SK-N-SH treated with all-trans-retinoic acid at 6 μM for 48 hours (cell line): ENCODE data around the gene CNPPD1.
A peak's percentile ranks its signal among the peaks of the same experiment; 100 is the strongest.

Source experiments
- ATAC-seq: fragments of 200-7000 bp; cut with Tn5 transposase; 3 replicates; pipeline ENCODE4 v1.9.1; 2020; ENCODE audit warnings: mild to moderate bottlenecking, moderate library complexity
- ARNTL ChIP-seq: fragments of 450-650 bp; formaldehyde crosslinking; IDR thresholded peaks from 2 replicates; pipeline ENCODE4 v1.5.0; 2020; ENCODE audit warnings: low read depth, mild to moderate bottlenecking, moderate library complexity, borderline replicate concordance
- CSDC2 ChIP-seq: fragments of 250-450 bp; sonication (Bioruptor Pico); IDR thresholded peaks from 2 replicates; pipeline ENCODE4 v1.5.0; 2020; ENCODE audit warnings: mild to moderate bottlenecking, moderate library complexity
- ESRRG ChIP-seq: fragments of 250-450 bp; sonication (Bioruptor Pico); IDR thresholded peaks from 2 replicates; pipeline ENCODE4 v1.6.1; 2021; ENCODE audit warnings: mild to moderate bottlenecking
- GLIS3 ChIP-seq: fragments of 250-450 bp; sonication (Bioruptor Pico); IDR thresholded peaks from 2 replicates; pipeline ENCODE4 v1.5.0; 2020; ENCODE audit warnings: mild to moderate bottlenecking, moderate library complexity
- OSR1 ChIP-seq: fragments of 250-450 bp; sonication (Bioruptor Pico); IDR thresholded peaks from 2 replicates; pipeline ENCODE4 v1.8.0; 2022; ENCODE audit warnings: moderate library complexity, mild to moderate bottlenecking, inconsistent platforms
- PPARA ChIP-seq: fragments of 250-450 bp; sonication (Bioruptor Pico); IDR thresholded peaks from 2 replicates; pipeline ENCODE4 v1.5.0; 2020; ENCODE audit warnings: mild to moderate bottlenecking, borderline replicate concordance
- RARB ChIP-seq: fragments of 250-450 bp; sonication (Bioruptor Pico); IDR thresholded peaks from 2 replicates; pipeline ENCODE4 v1.8.0; 2021; ENCODE audit warnings: mild to moderate bottlenecking, moderate library complexity
- SNAI2 ChIP-seq: fragments of 250-450 bp; sonication (Bioruptor Pico); IDR thresholded peaks from 2 replicates; pipeline ENCODE4 v1.5.0; 2020; ENCODE audit warnings: mild to moderate bottlenecking, moderate library complexity
- TCF4 ChIP-seq: fragments of 250-450 bp; sonication (Bioruptor Pico); IDR thresholded peaks from 2 replicates; pipeline ENCODE4 v1.8.0; 2021; ENCODE audit warnings: mild to moderate bottlenecking, moderate library complexity, borderline replicate concordance
- TOX ChIP-seq: fragments of 250-450 bp; sonication (Bioruptor Pico); IDR thresholded peaks from 2 replicates; pipeline ENCODE4 v1.8.0; 2021; ENCODE audit warnings: mild to moderate bottlenecking, moderate library complexity, borderline replicate concordance
- ZC3H10 ChIP-seq: fragments of 250-450 bp; sonication (Bioruptor Pico); IDR thresholded peaks from 2 replicates; pipeline ENCODE4 v1.5.1; 2021; ENCODE audit warnings: mild to moderate bottlenecking, moderate library complexity
- ZFP3 ChIP-seq: fragments of 250-450 bp; sonication (Bioruptor Pico); IDR thresholded peaks from 2 replicates; pipeline ENCODE4 v1.5.0; 2020; ENCODE audit warnings: mild to moderate bottlenecking, moderate library complexity
- ZFP30 ChIP-seq: fragments of 450-650 bp; formaldehyde crosslinking; IDR thresholded peaks from 2 replicates; pipeline ENCODE4 v1.5.0; 2022; ENCODE audit warnings: mild to moderate bottlenecking, moderate library complexity
- ZNF565 ChIP-seq: fragments of 450-650 bp; formaldehyde crosslinking; conservative IDR thresholded peaks from 2 replicates; pipeline ENCODE4 v1.5.0; 2020; ENCODE audit warnings: low read depth, mild to moderate bottlenecking, moderate library complexity
- ZNF70 ChIP-seq: fragments of 450-650 bp; formaldehyde crosslinking; IDR thresholded peaks from 2 replicates; pipeline ENCODE4 v1.5.0; 2020; ENCODE audit warnings: mild to moderate bottlenecking, moderate library complexity
- ZNF8 ChIP-seq: fragments of 450-650 bp; formaldehyde crosslinking; IDR thresholded peaks from 2 replicates; pipeline ENCODE4 v1.5.0; 2020; ENCODE audit warnings: mild to moderate bottlenecking, moderate library complexity
- TF ChIP-seq, protein P1 (sequence below): fragments of 250-450 bp; sonication (Bioruptor Pico); IDR thresholded peaks from 2 replicates; pipeline ENCODE4 v1.5.1; 2020; ENCODE audit warnings: low read depth, mild to moderate bottlenecking, moderate library complexity
- TF ChIP-seq, protein P2 (sequence below): fragments of 250-450 bp; sonication (Bioruptor Pico); IDR thresholded peaks from 2 replicates; pipeline ENCODE4 v1.8.0; 2021; ENCODE audit warnings: low read depth, mild to moderate bottlenecking, moderate library complexity, borderline replicate concordance
- TF ChIP-seq, protein P3 (sequence below): fragments of 250-450 bp; sonication (Bioruptor Pico); IDR thresholded peaks from 2 replicates; pipeline ENCODE4 v1.8.0; 2020; ENCODE audit warnings: mild to moderate bottlenecking, moderate library complexity, borderline replicate concordance
- TF ChIP-seq, protein P4 (sequence below): fragments of 250-450 bp; sonication (Bioruptor Pico); IDR thresholded peaks from 2 replicates; pipeline ENCODE4 v1.5.1; 2021; ENCODE audit warnings: mild to moderate bottlenecking, moderate library complexity
- TF ChIP-seq, protein P5 (sequence below): fragments of 250-450 bp; sonication (Bioruptor Pico); IDR thresholded peaks from 2 replicates; pipeline ENCODE4 v1.5.0; 2020; ENCODE audit warnings: mild to moderate bottlenecking, moderate library complexity

Gene CNPPD1

DNA sequence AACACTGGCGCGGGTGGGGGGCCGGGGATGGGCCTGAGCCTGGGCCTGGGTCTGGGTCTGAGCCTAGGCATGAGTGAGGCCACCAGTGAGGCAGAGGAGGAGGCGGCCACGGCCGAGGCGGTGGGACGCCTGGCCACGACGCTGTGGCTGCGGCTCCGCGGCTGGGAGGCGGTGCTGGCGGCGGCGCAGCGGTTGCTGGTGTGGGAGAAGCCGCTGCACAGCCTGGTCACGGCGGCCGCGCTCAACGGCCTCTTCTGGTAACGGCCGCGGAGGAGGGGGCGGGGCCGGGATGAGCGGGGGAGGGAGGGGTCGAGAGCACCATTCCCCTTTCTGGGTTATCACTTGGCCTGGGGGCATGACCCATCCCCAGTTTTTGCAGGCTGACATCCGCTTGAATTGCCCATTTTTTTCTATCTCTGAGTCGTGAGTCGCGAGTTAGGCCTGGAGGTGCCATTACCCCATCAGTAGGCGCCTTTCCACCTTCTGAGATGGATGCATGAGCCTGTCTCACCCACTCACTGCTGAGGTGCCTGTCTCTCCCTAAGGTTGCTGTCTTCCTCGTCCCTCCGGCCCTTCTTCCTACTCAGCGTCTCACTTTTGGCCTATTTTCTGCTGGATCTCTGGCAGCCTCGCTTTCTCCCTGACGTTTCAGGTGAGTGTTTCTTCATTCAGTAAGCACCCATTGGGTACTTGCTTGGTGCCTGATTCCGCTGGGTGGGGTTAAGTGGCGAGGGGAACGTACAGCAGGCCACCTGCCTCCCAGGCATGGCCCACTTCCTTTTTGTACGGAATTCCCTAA, 1.9 kb upstream of the CNPPD1 start:
- peak; percentile 1; the same call in 2 of the 3 replicates for ATAC-seq
- TF ChIP-seq ARNTL (no peak), ZNF8 (no peak), TCF4 (CRISPR knock-in tag) (no peak), ESRRG (CRISPR knock-in tag) (no peak), RARB (CRISPR knock-in tag) (no peak), ZC3H10 (CRISPR knock-in tag) (no peak), OSR1 (CRISPR knock-in tag) (no peak), ZNF70 (no peak), TOX (no peak), ZNF565 (CRISPR knock-in tag) (no peak)
- TF ChIP-seq, protein P1, sequence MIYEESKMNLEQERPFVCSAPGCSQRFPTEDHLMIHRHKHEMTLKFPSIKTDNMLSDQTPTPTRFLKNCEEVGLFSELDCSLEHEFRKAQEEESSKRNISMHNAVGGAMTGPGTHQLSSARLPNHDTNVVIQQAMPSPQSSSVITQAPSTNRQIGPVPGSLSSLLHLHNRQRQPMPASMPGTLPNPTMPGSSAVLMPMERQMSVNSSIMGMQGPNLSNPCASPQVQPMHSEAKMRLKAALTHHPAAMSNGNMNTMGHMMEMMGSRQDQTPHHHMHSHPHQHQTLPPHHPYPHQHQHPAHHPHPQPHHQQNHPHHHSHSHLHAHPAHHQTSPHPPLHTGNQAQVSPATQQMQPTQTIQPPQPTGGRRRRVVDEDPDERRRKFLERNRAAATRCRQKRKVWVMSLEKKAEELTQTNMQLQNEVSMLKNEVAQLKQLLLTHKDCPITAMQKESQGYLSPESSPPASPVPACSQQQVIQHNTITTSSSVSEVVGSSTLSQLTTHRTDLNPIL (CRISPR knock-in tag) = no peak
- TF ChIP-seq, protein P2, sequence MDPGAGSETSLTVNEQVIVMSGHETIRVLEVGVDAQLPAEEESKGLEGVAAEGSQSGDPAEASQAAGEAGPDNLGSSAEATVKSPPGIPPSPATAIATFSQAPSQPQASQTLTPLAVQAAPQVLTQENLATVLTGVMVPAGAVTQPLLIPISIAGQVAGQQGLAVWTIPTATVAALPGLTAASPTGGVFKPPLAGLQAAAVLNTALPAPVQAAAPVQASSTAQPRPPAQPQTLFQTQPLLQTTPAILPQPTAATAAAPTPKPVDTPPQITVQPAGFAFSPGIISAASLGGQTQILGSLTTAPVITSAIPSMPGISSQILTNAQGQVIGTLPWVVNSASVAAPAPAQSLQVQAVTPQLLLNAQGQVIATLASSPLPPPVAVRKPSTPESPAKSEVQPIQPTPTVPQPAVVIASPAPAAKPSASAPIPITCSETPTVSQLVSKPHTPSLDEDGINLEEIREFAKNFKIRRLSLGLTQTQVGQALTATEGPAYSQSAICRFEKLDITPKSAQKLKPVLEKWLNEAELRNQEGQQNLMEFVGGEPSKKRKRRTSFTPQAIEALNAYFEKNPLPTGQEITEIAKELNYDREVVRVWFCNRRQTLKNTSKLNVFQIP (CRISPR knock-in tag) = no peak
- TF ChIP-seq, protein P3, sequence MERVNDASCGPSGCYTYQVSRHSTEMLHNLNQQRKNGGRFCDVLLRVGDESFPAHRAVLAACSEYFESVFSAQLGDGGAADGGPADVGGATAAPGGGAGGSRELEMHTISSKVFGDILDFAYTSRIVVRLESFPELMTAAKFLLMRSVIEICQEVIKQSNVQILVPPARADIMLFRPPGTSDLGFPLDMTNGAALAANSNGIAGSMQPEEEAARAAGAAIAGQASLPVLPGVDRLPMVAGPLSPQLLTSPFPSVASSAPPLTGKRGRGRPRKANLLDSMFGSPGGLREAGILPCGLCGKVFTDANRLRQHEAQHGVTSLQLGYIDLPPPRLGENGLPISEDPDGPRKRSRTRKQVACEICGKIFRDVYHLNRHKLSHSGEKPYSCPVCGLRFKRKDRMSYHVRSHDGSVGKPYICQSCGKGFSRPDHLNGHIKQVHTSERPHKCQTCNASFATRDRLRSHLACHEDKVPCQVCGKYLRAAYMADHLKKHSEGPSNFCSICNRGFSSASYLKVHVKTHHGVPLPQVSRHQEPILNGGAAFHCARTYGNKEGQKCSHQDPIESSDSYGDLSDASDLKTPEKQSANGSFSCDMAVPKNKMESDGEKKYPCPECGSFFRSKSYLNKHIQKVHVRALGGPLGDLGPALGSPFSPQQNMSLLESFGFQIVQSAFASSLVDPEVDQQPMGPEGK (CRISPR knock-in tag) = no peak
- TF ChIP-seq, protein P4, sequence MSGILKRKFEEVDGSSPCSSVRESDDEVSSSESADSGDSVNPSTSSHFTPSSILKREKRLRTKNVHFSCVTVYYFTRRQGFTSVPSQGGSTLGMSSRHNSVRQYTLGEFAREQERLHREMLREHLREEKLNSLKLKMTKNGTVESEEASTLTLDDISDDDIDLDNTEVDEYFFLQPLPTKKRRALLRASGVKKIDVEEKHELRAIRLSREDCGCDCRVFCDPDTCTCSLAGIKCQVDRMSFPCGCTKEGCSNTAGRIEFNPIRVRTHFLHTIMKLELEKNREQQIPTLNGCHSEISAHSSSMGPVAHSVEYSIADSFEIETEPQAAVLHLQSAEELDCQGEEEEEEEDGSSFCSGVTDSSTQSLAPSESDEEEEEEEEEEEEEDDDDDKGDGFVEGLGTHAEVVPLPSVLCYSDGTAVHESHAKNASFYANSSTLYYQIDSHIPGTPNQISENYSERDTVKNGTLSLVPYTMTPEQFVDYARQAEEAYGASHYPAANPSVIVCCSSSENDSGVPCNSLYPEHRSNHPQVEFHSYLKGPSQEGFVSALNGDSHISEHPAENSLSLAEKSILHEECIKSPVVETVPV (CRISPR knock-in tag) = no peak
- TF ChIP-seq, all 23 proteins: peak for 0

DNA sequence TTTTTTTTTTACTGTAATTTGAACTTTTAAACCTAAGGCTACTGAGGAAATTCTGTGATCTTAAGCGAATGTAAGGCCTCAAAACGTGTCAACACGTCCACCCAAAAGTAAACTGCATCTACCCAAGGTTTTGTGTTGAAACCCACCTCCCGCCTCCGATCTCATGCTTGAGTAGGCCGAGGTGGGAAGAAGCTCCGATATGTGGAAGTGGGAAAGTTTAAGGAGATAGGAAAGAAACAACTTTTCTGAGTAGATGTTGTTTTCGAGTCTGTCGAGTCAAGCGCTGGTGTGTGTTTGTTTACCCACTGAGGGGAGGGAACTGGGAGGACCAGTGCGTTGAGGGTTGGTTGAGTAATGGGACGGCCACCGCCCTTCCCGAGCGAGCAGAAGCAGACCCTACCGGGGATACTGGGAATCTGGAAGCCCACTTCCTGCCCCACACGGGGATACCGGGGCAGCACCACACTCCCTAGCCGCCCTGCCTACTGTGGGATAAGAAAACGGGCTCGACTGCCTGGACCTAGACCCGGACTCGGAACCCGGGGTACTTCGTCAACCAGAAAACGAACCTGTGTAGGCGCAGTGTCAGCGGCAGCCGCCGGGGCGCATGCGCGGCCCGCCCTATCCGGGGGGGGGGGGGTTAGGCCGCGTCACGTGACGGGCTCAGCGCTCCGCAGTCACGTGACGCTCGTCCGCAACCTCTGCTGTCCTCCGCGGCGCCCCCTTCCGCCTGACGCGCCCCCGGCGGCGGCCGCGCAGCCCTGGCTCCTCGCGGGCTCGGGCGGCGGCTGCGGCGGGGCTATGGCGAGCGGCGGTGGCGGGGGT, 1.0 kb upstream of the CNPPD1 start, which contains the start of gene RETREG2:
Gene RETREG2, plus strand, starts transcription at position 724 of the 825 bp plus-strand sequence. Its CDS starts 78 bp downstream, at position 802.
- ATAC-seq = peak; percentile 76

More for the DNA sequence above, 1.0 kb upstream of the CNPPD1 start, which contains the start of gene RETREG2:
- TF ChIP-seq ARNTL (no peak), SNAI2 (no peak), CSDC2 (no peak), GLIS3 (CRISPR knock-in tag) (no peak), TOX (no peak), TCF4 (CRISPR knock-in tag) (no peak), PPARA (no peak), ZFP30 (CRISPR knock-in tag) (no peak), OSR1 (CRISPR knock-in tag) (no peak), ESRRG (CRISPR knock-in tag) (no peak), RARB (CRISPR knock-in tag) (no peak), ZFP3 (CRISPR knock-in tag) (no peak)
- TF ChIP-seq, protein P2 (CRISPR knock-in tag) = no peak
- TF ChIP-seq, protein P5, sequence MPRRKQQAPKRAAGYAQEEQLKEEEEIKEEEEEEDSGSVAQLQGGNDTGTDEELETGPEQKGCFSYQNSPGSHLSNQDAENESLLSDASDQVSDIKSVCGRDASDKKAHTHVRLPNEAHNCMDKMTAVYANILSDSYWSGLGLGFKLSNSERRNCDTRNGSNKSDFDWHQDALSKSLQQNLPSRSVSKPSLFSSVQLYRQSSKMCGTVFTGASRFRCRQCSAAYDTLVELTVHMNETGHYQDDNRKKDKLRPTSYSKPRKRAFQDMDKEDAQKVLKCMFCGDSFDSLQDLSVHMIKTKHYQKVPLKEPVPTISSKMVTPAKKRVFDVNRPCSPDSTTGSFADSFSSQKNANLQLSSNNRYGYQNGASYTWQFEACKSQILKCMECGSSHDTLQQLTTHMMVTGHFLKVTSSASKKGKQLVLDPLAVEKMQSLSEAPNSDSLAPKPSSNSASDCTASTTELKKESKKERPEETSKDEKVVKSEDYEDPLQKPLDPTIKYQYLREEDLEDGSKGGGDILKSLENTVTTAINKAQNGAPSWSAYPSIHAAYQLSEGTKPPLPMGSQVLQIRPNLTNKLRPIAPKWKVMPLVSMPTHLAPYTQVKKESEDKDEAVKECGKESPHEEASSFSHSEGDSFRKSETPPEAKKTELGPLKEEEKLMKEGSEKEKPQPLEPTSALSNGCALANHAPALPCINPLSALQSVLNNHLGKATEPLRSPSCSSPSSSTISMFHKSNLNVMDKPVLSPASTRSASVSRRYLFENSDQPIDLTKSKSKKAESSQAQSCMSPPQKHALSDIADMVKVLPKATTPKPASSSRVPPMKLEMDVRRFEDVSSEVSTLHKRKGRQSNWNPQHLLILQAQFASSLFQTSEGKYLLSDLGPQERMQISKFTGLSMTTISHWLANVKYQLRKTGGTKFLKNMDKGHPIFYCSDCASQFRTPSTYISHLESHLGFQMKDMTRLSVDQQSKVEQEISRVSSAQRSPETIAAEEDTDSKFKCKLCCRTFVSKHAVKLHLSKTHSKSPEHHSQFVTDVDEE (CRISPR knock-in tag) = no peak
- TF ChIP-seq, protein P4 (CRISPR knock-in tag) = no peak
- TF ChIP-seq, protein P1 (CRISPR knock-in tag) = no peak
